Ecto neural progenitor cell (in vitro differentiated cells): ENCODE data around the gene AP3B1.
"Not testable (repeated sequence)": the region's sequence is repeated elsewhere in the genome, so short reads cannot be mapped to it uniquely, and the experiment has no call there.

Source experiments
- DNase-seq: peaks from one replicate; pipeline ENCODE4 v3.0.0-alpha.2; 2018; ENCODE audit warnings: low spot score

AP3B1 gene

DNA sequence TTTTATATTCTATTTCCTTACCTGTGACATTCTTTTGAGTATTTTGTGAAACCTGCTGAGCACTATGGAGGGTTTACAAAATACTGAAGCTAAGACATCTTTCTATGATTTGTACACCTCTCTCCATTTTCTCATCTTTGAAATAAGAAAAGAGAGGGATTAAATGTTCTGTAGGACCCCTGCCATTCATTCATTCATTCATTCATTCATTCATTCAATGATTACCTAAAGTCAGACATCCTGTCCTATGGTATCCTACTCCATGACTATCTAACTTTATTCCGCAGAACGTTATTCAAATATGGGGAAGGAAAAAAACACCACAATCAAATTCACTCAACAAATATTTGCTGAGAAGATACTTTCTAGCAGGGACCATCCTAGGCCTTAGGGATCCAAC lies 51.4 kb downstream of the AP3B1 start:
- no peak for DNase-seq

DNA sequence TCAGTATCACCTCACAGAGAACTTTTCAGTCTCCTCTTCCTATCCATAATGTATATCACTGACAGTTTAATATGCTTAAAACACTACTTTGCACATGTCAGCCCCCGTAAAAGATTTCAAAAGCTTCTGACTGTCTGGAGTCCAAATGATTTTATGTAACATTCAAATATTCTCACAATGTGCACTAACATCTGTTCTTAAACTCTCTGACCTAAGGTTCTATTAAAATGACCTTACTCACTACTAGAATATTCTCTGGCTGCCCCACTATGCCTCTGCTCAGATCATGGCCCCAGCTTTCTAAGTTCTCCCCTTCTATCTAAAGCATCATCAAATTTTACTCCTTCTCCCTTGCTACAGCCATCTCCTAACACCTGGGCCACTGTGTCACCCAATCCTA lies 52.5 kb downstream of the AP3B1 start:
- DNase-seq, result no peak

DNA sequence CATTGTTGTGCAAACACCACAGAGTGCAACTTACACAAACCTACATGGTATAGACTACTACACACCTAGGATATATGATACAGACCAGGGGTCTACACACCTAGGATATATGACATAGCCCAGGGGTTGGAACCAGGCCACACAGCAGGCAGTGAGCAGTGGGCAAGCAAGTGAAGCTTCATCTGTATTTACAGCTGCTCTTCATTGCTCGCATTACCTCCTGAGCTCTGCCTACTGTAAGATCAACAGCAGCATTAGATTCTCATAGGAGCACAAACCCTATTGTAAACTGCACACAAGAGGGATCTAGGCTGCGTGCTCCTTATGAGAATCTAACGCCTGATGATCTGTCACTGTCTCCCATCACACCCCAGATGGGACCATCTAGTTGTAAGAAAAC lies 56.6 kb downstream of the AP3B1 start:
- no peak for DNase-seq

DNA sequence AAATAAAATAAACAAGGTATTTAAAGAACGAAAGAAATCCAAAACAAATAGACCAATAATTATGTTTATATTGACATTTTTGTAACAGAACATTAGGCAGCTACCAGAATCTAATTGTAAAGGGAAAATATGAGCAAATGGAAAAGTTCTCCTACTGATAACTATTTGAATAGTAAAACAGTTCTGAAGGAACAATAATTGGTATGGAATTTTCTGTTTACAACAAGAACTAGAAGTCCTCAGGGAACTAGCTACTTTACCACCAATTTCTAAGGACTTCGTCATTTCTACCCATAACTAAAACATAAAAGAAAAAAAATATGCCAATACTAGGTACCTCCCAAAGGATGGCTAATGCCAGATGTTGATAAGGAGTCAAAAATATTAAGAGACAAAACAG lies 58.5 kb downstream of the AP3B1 start:
- no peak for DNase-seq

DNA sequence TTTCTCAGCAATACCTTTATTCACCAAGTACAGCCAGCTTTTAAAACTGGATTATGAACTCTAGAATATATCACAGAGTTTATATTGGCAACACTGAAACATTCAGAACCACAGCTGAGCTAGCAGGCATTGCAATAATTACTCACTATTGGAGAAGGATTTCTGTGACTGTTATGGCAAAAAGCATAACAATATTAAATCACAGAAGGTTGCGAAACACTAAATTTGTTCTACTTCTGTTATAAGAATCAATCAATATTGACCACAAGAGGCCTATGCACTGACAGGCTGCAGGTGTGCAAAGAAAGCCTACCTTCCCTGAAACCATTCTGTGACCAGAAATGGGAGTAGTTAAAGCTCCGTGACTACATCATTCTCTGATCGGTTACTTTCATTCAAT lies 59.2 kb downstream of the AP3B1 start:
- no peak for DNase-seq

DNA sequence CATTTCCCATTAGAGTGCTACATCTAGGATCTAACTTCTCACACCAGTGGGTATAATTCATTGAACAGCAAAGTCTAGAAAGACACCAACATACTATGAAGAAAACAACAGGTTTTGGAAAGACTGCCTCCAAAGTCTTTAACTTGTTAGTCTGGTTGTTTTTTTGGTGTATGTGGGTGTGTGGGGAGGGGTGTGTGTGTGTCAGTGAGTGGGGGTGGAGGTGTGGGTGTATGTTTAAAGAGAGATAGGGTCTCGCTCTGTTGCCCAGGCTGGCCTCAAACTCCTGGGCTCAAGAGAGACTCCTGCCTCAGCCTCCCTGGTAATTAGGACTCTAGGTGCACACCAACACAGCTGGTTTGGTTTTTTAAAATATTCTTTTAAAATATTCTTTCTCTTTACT lies 59.7 kb downstream of the AP3B1 start:
- DNase-seq, result no peak

DNA sequence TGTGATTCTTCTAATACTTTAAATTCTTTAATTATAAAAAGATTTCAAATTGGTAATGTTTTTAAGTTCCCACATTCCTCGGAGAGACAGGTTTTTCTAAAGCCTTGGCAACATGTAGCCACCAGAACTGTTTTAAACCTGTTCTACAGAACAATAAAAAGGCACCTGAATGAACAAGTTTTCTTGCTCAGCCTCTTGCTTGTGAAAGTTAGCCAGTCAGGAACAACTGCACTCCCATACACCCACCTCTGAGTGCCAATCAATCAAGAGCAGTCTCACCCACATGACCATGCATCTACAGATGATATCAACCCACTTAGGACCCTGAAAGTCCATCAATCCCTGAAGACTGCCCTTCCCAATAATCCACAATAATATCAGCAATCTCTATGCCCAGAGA lies 62.3 kb downstream of the AP3B1 start:
- DNase-seq, result no peak

DNA sequence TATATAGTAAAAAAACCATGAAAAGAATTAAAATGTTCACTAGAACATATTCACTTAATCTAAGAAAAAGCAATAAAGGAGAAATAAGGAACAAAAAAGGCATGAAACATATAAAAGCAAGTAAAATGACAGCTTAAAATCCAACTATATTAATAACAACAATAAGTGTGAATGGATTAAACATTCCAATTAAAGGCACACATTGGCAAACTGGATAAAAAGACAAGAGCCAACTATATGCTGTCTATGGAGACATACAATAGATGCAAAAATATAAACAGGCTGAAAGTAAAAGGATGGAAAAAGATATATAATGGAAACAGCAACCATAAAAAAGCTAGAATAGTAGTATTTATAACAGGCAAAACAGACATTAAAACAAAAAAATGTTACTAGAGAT lies 70.1 kb downstream of the AP3B1 start:
- no peak for DNase-seq

DNA sequence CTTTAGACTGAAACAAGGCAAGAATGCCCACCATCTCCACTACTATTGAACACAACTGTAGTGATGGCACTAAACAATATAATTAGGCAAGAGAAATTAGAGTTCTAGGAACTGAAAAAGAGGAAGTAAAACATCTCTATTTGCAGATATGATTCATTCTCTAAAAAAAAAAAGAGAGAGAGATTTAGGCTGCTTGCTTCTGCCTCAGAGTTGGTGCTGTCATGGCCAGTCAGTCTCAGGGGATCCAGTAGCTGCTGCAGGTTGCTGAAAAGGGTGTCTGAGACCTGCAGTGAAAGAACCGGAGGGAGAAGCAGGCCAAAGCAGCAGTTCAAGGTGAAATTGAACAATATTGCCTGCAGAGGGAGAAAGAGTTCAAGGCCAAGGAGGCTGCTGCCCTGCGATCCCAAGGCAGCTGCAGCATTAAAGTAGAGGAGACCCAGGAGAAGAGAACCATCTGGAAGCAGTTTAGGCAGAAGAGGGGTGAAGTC lies 72.5 kb downstream of the AP3B1 start:
- no peak for DNase-seq

DNA sequence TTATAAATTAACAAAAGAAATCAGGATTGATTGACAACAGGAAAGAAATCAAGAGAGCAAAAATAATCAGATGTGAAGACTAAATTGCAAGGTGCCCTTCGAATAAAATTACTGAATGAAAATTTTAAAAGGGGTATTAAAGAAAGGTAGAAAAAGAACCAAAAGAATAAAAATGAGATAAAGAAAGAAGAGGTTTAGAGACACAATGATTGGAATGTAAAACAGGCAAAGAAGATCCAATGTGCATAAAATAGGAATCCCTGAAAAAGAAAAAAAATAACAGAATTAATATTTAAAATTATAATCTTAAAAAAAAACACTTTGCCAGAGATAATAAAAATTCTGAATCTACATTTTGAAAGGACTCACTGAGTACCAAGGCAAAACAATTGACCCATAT lies 73.0 kb downstream of the AP3B1 start:
- no peak for DNase-seq

DNA sequence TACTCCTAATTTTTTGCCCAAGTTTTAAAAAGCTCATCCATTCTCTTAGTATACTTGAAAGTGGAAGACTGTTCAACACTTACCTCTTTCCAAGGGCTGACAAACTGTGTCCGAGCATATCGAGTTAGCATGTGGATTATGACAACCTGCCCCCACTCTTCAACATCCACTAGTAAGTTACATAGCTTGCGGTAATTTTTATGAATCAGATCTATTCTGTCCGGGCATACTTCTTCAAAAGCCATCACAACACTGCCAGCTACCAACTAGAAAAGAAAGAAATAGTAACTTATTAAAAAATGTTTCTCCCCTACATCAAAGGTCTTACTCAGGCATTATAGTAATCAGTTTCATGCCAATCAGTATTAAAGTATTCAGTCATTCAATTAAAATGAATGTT lies 78.5 kb downstream of the AP3B1 start:
- no peak for DNase-seq

DNA sequence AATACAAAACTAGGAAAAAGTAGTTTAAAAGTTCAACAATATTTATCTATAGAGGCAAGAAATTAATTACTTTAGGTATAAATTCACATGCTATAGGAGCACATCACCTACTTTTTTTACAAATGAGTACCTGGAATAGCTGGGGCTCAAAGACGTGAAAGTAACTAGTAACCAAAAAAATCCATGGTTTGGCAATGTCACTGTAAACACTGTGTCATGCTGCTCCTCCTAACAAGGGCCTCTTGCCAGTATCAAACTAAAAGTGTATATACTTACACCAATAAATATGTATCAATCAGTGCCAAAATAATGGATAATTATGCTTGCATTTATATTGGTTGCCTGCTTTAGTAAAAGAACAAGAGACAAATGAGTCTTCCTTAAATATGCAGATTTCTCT lies 78.9 kb downstream of the AP3B1 start:
- DNase-seq, result no peak

DNA sequence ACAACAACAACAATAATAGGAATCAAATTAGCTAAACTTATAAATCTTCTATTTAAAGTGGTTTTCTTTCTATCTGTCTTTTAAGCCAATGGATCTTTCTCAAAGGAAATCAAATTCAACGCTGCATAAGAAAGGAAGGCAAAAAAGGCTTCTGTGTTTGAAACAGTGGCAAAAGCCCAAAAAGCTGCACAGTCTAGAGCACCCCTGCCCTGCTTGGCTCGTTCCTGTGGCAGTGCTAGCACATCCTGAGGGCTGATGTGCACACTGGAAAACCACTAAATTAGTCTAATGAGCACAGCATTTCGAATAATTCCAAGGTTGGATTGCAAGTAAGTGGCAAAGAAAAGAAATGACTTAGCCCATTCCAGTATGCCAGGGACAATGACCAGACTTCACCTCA lies 80.7 kb downstream of the AP3B1 start:
- no peak for DNase-seq

DNA sequence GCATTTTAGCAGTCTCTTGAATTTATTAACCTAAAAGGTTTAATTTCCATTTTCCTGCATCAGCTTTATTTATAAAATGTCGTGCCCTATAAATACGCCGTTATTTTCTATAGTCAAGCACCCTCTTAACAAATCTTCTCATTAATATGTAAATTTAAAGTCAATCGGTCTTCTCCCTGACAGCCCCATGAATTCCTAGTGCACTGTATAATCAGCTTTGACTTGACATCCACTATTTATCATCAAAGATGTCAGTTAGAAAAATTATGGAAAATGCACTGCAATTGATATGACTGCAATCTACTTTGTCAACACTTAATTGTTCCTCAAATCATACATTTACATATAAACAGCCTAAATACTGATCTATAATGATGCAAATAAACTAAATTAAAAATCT lies 83.4 kb downstream of the AP3B1 start:
- DNase-seq, result no peak

DNA sequence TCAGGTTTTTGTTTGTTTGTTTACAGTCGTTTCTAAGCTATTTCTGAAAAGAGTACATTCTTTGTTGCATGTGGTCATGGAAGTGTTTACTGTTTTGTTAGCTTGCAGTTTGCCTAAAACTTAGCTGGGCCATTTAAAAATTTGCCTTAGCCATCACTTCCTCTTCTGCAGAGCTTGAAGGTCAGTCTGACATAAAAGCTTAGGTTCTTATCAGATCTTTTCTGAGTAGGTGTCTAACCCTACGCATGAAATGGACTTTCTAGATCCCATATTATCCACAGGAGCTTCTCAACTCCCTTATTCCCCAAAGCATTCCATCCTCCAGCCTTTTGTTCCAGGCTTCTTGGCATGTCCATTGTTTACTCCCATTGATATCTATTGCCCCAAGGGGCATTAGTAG lies 90.3 kb downstream of the AP3B1 start:
- DNase-seq, result no peak

DNA sequence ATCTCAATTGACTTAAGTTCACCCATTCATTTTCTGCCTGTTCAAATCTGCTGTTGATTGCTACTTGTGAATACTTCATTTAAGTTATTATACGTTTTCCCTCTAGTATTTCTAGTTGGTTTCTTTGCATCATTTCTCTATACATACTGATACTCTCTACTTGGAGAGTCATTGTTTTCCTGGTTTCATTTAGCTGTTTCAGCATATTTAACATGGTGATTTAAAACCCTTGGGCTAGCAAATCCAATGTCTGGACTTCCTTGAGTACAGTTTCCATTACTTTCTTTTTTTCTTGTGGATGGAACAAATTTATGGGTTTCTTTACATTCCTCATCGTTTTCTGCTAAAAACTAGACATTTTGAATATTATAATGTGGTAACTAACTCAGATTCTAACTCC lies 90.7 kb downstream of the AP3B1 start:
- DNase-seq, result no peak

DNA sequence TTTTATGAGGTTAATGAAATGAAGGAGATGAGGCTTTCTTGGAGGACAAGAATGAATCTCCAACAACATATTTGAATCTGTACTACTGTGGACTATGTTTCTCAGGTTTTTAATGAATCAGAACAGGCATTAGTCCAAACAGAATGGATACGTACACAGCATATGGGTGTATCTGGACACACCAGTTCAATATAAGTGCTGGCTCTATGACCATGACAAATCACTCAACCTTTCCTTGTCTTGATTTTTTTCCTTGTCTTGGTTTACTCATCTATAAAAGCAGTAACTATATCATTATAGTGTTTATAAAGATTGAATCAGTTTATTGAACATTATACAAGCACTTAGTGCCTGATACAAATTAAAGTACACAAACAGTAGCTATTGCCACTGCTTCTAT lies 104.1 kb downstream of the AP3B1 start:
- no peak for DNase-seq

DNA sequence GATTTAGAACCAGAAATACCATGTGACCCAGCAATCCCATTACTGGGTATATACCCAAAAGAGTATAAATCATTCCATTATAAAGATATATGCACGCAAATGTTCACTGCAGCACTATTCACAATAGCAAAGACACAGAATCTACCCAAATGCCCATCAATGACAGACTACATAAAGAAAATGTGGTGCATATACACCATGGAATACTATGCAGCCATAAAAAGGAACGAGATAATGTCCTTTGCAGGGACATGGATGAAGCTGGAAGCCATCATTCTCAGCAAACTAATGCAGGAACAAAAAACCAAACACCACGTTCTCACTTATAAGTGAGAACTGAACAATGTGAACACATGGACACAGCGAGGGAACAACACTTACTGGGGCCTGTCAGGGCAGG lies 105.8 kb downstream of the AP3B1 start:
- DNase-seq, result not testable (repeated sequence)

DNA sequence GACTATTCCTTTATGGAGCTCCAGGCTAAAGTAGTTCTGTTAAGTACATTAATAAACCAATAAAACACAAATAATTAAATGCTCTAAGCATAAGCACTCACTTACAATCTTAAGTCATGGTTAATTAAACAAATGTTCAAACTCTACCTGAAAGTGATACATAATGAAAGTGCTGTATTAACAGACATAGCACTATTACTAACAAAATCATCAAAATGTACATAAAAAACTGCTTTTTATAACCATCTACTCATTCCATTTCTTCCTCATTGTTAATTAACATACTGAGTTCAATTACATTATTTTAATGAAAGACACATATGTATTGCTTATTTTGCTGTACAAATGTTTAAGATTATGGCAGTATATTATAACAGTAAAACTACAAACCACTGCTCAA lies 107.3 kb downstream of the AP3B1 start:
- DNase-seq, result no peak

DNA sequence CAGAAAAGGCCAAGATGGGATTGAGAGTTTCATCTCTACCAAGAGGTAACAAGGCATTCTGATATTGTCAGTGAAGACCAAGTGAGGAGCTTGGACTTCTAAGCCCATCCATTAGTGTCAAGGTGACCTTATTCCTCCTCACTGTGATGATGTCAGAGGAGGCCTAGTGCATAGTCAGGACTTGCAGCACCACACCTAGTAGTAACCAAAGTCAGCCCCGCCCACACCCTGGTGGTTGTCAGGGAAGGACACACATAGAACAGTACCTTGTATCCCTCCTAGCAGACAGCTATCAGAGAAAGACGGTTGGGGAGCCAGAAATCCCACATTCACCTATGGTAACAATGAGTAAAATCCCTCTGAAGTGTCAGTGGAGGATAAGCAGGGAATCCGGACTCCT lies 111.7 kb downstream of the AP3B1 start:
- no peak for DNase-seq

DNA sequence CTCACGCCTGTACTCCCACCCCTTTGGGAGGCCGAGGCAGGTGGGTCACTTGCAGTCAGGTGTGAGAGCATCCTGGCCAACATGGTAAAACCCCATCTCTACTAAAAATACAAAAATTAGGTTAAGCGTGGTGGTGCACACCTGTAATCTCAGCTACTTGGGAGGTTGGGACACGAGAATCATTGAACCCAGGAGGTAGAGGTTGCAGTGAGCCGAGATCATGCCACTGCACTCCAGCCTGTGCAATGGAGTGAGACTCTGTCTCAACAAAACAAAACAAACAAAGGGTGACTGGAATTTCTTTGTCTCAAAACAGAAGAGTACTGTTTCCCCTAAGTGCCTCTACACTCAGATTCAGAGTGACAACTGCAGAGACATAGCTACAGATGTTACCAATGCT lies 116.1 kb downstream of the AP3B1 start:
- no peak for DNase-seq

DNA sequence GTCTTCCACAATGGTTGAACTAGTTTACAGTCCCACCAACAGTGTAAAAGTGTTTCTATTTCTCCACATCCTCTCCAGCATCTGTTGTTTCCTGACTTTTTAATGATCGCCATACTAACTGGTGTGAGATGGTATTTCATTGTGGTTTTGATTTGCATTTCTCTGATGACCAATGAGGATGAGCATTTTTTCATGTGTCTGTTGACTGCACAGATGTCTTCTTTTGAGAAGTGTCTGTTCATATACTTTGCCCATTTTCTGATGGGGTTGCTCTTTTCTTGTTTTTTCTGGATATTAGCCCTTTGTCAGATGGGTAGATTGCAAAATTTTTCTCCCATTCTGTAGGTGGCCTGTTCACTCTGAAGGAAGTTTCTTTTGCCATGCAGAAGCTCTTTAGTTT lies 124.2 kb downstream of the AP3B1 start:
- DNase-seq, result not testable (repeated sequence)

DNA sequence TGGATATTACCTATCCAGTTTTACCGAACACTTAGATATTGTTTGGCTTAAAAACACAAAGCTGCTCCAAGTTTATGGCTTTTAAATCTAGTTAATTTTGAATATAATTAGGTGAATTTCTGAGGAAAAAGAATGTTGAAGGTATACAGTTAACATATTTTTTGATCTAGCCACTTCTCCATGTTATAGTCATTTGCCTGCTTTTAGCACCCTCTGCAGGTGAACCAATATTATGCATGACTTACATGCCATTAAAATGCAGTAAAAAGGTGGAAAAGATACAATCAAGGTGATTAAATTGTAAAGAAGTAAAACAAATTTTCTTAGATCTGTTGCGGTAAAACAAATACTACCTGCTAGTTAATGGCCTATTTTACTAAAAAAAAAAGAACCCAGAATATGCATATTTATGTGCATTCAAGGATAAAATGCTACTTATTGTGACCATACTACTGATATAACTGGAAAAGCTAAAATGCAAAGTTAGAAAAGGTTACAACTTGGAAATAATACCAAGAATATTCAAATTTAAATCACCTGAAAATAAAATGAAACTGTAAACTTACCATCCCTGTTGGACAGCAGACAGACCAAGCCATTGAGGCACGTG lies 132.1 kb downstream of the AP3B1 start:
- DNase-seq, result no peak

DNA sequence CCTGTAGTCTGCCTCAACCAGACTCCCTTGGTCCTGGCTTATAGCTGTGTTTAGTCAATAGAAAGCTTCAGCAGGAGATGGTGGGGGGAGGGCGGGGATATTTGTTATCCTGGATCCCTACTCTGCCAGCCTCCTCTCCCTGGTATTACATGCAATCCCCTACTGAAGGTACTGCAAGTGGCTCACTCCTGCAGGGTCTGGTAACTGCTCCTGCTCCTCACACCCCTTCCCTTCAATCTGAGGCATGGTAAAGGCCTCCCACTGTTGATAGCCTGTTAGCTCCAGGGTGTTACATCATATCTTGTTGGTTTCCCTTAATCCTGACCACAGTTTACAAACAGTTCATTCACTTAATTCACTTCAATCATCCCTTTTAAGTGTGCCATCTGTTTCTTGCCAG lies 137.5 kb downstream of the AP3B1 start:
- DNase-seq, result no peak
